ENCODE measurements around the gene PBRM1. TPM values are rescaled to one million over a fixed set of nuclear protein-coding genes. Genes with fewer than 3 reads are reported as not detected.

PBRM1 gene
- total and polyA plus RNA-seq, 2 of the 8 experiments (the other 6 are each of a cell fraction or from before 2014, with no cell fraction given), result 19.3 to 65.8 TPM

DNA sequence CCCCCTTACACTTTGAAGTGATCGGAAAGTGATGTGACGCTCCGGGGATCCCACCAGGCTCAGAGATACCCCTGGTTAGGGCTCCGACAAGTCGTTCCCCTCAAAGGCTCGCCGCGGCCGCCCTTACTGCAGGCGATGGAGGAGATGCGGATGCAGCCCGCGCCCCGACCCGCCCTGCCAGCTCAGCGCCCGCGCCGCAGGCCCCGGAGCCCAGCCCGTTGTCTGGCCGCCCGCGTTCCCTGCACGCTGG lies 19.6 kb upstream of the PBRM1 start (continued):
- TF ChIP-seq, protein P1, sequence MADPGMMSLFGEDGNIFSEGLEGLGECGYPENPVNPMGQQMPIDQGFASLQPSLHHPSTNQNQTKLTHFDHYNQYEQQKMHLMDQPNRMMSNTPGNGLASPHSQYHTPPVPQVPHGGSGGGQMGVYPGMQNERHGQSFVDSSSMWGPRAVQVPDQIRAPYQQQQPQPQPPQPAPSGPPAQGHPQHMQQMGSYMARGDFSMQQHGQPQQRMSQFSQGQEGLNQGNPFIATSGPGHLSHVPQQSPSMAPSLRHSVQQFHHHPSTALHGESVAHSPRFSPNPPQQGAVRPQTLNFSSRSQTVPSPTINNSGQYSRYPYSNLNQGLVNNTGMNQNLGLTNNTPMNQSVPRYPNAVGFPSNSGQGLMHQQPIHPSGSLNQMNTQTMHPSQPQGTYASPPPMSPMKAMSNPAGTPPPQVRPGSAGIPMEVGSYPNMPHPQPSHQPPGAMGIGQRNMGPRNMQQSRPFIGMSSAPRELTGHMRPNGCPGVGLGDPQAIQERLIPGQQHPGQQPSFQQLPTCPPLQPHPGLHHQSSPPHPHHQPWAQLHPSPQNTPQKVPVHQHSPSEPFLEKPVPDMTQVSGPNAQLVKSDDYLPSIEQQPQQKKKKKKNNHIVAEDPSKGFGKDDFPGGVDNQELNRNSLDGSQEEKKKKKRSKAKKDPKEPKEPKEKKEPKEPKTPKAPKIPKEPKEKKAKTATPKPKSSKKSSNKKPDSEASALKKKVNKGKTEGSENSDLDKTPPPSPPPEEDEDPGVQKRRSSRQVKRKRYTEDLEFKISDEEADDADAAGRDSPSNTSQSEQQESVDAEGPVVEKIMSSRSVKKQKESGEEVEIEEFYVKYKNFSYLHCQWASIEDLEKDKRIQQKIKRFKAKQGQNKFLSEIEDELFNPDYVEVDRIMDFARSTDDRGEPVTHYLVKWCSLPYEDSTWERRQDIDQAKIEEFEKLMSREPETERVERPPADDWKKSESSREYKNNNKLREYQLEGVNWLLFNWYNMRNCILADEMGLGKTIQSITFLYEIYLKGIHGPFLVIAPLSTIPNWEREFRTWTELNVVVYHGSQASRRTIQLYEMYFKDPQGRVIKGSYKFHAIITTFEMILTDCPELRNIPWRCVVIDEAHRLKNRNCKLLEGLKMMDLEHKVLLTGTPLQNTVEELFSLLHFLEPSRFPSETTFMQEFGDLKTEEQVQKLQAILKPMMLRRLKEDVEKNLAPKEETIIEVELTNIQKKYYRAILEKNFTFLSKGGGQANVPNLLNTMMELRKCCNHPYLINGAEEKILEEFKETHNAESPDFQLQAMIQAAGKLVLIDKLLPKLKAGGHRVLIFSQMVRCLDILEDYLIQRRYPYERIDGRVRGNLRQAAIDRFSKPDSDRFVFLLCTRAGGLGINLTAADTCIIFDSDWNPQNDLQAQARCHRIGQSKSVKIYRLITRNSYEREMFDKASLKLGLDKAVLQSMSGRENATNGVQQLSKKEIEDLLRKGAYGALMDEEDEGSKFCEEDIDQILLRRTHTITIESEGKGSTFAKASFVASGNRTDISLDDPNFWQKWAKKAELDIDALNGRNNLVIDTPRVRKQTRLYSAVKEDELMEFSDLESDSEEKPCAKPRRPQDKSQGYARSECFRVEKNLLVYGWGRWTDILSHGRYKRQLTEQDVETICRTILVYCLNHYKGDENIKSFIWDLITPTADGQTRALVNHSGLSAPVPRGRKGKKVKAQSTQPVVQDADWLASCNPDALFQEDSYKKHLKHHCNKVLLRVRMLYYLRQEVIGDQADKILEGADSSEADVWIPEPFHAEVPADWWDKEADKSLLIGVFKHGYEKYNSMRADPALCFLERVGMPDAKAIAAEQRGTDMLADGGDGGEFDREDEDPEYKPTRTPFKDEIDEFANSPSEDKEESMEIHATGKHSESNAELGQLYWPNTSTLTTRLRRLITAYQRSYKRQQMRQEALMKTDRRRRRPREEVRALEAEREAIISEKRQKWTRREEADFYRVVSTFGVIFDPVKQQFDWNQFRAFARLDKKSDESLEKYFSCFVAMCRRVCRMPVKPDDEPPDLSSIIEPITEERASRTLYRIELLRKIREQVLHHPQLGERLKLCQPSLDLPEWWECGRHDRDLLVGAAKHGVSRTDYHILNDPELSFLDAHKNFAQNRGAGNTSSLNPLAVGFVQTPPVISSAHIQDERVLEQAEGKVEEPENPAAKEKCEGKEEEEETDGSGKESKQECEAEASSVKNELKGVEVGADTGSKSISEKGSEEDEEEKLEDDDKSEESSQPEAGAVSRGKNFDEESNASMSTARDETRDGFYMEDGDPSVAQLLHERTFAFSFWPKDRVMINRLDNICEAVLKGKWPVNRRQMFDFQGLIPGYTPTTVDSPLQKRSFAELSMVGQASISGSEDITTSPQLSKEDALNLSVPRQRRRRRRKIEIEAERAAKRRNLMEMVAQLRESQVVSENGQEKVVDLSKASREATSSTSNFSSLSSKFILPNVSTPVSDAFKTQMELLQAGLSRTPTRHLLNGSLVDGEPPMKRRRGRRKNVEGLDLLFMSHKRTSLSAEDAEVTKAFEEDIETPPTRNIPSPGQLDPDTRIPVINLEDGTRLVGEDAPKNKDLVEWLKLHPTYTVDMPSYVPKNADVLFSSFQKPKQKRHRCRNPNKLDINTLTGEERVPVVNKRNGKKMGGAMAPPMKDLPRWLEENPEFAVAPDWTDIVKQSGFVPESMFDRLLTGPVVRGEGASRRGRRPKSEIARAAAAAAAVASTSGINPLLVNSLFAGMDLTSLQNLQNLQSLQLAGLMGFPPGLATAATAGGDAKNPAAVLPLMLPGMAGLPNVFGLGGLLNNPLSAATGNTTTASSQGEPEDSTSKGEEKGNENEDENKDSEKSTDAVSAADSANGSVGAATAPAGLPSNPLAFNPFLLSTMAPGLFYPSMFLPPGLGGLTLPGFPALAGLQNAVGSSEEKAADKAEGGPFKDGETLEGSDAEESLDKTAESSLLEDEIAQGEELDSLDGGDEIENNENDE (IDR thresholded peaks at IDR 0.05; ENCODE audit: insufficient replicate concordance, low read length), result no peak
- no peak for TF ChIP-seq TCF12 (IDR thresholded peaks at IDR 0.05; ENCODE audit: low read depth, low read length)
- TF ChIP-seq TEAD4 (IDR thresholded peaks at IDR 0.05; ENCODE audit: low read depth, low read length), result no peak
- TF ChIP-seq GTF2F1 (IDR thresholded peaks at IDR 0.05; ENCODE audit: borderline replicate concordance, low read depth, low read length), result no peak
- no peak for TF ChIP-seq RNF2 (IDR thresholded peaks at IDR 0.05; ENCODE audit: borderline replicate concordance, low read depth, low read length, missing control alignments, poor library complexity, severe bottlenecking)
- no peak for TF ChIP-seq HDAC6 (IDR thresholded peaks at IDR 0.05; ENCODE audit: low read depth, low read length)
- TF ChIP-seq SIRT6 (IDR thresholded peaks at IDR 0.05; ENCODE audit: low read length), result no peak
- no peak for TF ChIP-seq JUN (IDR thresholded peaks at IDR 0.05; ENCODE audit: low read depth, low read length)
- TF ChIP-seq SP2 (IDR thresholded peaks at IDR 0.05; ENCODE audit: low read length), result no peak
- no peak for TF ChIP-seq SP4 (IDR thresholded peaks at IDR 0.05; ENCODE audit: low read length)
- no peak for TF ChIP-seq RBBP5 (IDR thresholded peaks at IDR 0.05; ENCODE audit: borderline replicate concordance, low read depth, low read length)
- TF ChIP-seq GABPA (IDR thresholded peaks at IDR 0.05; ENCODE audit: borderline replicate concordance, insufficient read depth, low read length), result no peak
- no peak for TF ChIP-seq KDM4A (IDR thresholded peaks at IDR 0.05; ENCODE audit: low read depth, low read length, severe bottlenecking)

Measured in H1 (cell line).